HUES48 (cell line): ENCODE results near the gene NPHP4.

ENCODE experiments used
- H3K27ac ChIP-seq: one replicate; pipeline ENCODE4 v1.7.0; 2013; ENCODE audit warnings: low read depth, low read length, inconsistent platforms
- H3K27me3 ChIP-seq: 2 replicates; pipeline ENCODE4 v1.6.1; 2013; ENCODE audit warnings: mild to moderate bottlenecking, low read length; ENCODE audit not compliant: control insufficient read depth, insufficient read depth
- H3K36me3 ChIP-seq: 2 replicates; pipeline ENCODE4 v1.6.1; 2013; ENCODE audit warnings: low read length; ENCODE audit not compliant: control insufficient read depth, insufficient read depth
- H3K4me1 ChIP-seq: 2 replicates; pipeline ENCODE4 v1.6.1; 2013; ENCODE audit warnings: mild to moderate bottlenecking, low read length; ENCODE audit not compliant: control insufficient read depth, insufficient read depth
- H3K4me3 ChIP-seq: 2 replicates; pipeline ENCODE4 v1.5.1; 2013; ENCODE audit warnings: mild to moderate bottlenecking, low read depth, low read length
- H3K9ac ChIP-seq: 2 replicates; pipeline ENCODE4 v1.6.1; 2013; ENCODE audit warnings: mild to moderate bottlenecking, low read depth, low read length, moderate library complexity
- H3K9me3 ChIP-seq: 2 replicates; pipeline ENCODE4 v1.6.1; 2013; ENCODE audit warnings: low read length; ENCODE audit not compliant: control insufficient read depth, insufficient read depth

Gene NPHP4

GRCh38 chr1:6010554-6010953 lies 18.3 kb upstream of the NPHP4 start:
- Histone ChIP-seq H3K4me1 (no peaks in the 10 kb centered on the region), H3K36me3 (no peaks in the 10 kb centered on the region), H3K4me3 (no peak overlapping the region), H3K9ac (no peak overlapping the region), H3K27ac (no peak overlapping the region), H3K27me3 (no peaks in the 10 kb centered on the region), H3K9me3 (no peaks in the 10 kb centered on the region)

GRCh38 chr1:6009120-6010040 lies 17.2 kb upstream of the NPHP4 start:
- no peak overlapping the region for H3K9ac ChIP-seq
- H3K4me3 ChIP-seq = no peak overlapping the region
- no peaks in the 10 kb centered on the region for H3K36me3 ChIP-seq
- H3K4me1 ChIP-seq = peaks cover 3% of the 10 kb centered on the region; the same call in 1 of the 2 replicates
- no peak overlapping the region for H3K27ac ChIP-seq
- H3K9me3 ChIP-seq = no peaks in the 10 kb centered on the region
- no peaks in the 10 kb centered on the region for H3K27me3 ChIP-seq

GRCh38 chr1:6008696-6009095 lies 16.5 kb upstream of the NPHP4 start:
- no peak overlapping the region for H3K4me3 ChIP-seq

GRCh38 chr1:6008084-6008415 lies 15.8 kb upstream of the NPHP4 start:
- no peak overlapping the region for H3K27ac ChIP-seq
- H3K9me3 ChIP-seq = no peaks in the 10 kb centered on the region
- no peak overlapping the region for H3K4me3 ChIP-seq
- H3K4me1 ChIP-seq = peaks cover 10% of the 10 kb centered on the region; the same call in 1 of the 2 replicates
- H3K27me3 ChIP-seq = no peaks in the 10 kb centered on the region
- no peak overlapping the region for H3K9ac ChIP-seq
- H3K36me3 ChIP-seq = no peaks in the 10 kb centered on the region

More at GRCh38 chr1:6008696-6009095, 16.5 kb upstream of the NPHP4 start:
- Histone ChIP-seq H3K36me3 (no peaks in the 10 kb centered on the region), H3K4me1 (peaks cover 8% of the 10 kb centered on the region; the same call in 1 of the 2 replicates), H3K9ac (no peak overlapping the region), H3K27me3 (no peaks in the 10 kb centered on the region), H3K9me3 (no peaks in the 10 kb centered on the region), H3K27ac (no peak overlapping the region)

- H3K27ac ChIP-seq = no peak overlapping the region
- no peak overlapping the region for H3K4me3 ChIP-seq
- H3K9ac ChIP-seq = no peak overlapping the region
- H3K36me3 ChIP-seq = no peaks in the 10 kb centered on the region
- no peaks in the 10 kb centered on the region for H3K9me3 ChIP-seq
- H3K27me3 ChIP-seq = no peaks in the 10 kb centered on the region
- H3K4me1 ChIP-seq = peaks cover 15% of the 10 kb centered on the region; the same call in 1 of the 2 replicates
Measured at GRCh38 chr1:6007318-6008083, 15.3 kb upstream of the NPHP4 start.

- Histone ChIP-seq H3K9ac (no peak overlapping the region), H3K27ac (no peak overlapping the region), H3K4me3 (no peak overlapping the region), H3K27me3 (no peaks in the 10 kb centered on the region), H3K4me1 (peaks cover 17% of the 10 kb centered on the region; the same call in 1 of the 2 replicates), H3K9me3 (no peaks in the 10 kb centered on the region), H3K36me3 (no peaks in the 10 kb centered on the region)
Measured at GRCh38 chr1:6006882-6007281, 14.7 kb upstream of the NPHP4 start.

GRCh38 chr1:6005276-6005917 lies 13.2 kb upstream of the NPHP4 start:
- Histone ChIP-seq H3K36me3 (no peaks in the 10 kb centered on the region), H3K9ac (no peak overlapping the region), H3K27ac (no peak overlapping the region), H3K4me3 (no peak overlapping the region), H3K4me1 (peaks cover 17% of the 10 kb centered on the region; the same call in 1 of the 2 replicates), H3K27me3 (no peaks in the 10 kb centered on the region), H3K9me3 (no peaks in the 10 kb centered on the region)

GRCh38 chr1:6004412-6005123 lies 12.3 kb upstream of the NPHP4 start:
- no peaks in the 10 kb centered on the region for H3K27me3 ChIP-seq
- H3K4me3 ChIP-seq = no peak overlapping the region
- H3K36me3 ChIP-seq = no peaks in the 10 kb centered on the region
- peaks cover 17% of the 10 kb centered on the region; the same call in 1 of the 2 replicates for H3K4me1 ChIP-seq
- H3K9me3 ChIP-seq = no peaks in the 10 kb centered on the region
- no peak overlapping the region for H3K27ac ChIP-seq
- H3K9ac ChIP-seq = no peak overlapping the region

- Histone ChIP-seq H3K27ac (no peak overlapping the region), H3K4me1 (peaks cover 17% of the 10 kb centered on the region; the same call in 1 of the 2 replicates), H3K27me3 (no peaks in the 10 kb centered on the region), H3K9ac (no peak overlapping the region), H3K4me3 (no peak overlapping the region), H3K9me3 (no peaks in the 10 kb centered on the region), H3K36me3 (no peaks in the 10 kb centered on the region)
Measured at GRCh38 chr1:6003568-6004411, 11.6 kb upstream of the NPHP4 start.
